ENCODE measurements around the gene OR10H2.

OR10H2 gene

GRCh38 chr19:15683411-15683810 lies 44.4 kb upstream of the OR10H2 start:
- Histone ChIP-seq H4K20me1 (ENCODE audit: insufficient read depth, low read length) (no peaks in the 10 kb centered on the region), H3K79me2 (ENCODE audit: insufficient read depth, low read length) (no peaks in the 10 kb centered on the region), H3K4me3 (ENCODE audit: low read depth in 1 of 2, low read length in 2 of 2) (no peak overlapping the region), H3K4me1 (ENCODE audit: insufficient read depth, low read length) (no peaks in the 10 kb centered on the region), H3K4me2 (ENCODE audit: insufficient read depth, low read length) (no peak overlapping the region), H3K9ac (ENCODE audit: low read depth, low read length) (no peak overlapping the region), H2AFZ (ENCODE audit: low read depth, low read length) (no peak overlapping the region), H3K36me3 (ENCODE audit: insufficient read depth, low read length) (no peaks in the 10 kb centered on the region), H3K27ac (ENCODE audit: low read length) (no peak overlapping the region), H3K27me3 (ENCODE audit: insufficient read depth, low read length, poor library complexity) (no peaks in the 10 kb centered on the region), H3K9me3 (ENCODE audit: insufficient read depth, low read length, severe bottlenecking) (no peaks in the 10 kb centered on the region)
- ATAC-seq (ENCODE audit: insufficient read depth, low read depth) (no peak), DNase-seq (no peak)
- no peak for TF ChIP-seq CTCF (IDR thresholded peaks at IDR 0.05; ENCODE audit: borderline replicate concordance, extremely low read depth, low read length, poor library complexity, severe bottlenecking)

- no peak overlapping the region for H3K4me3 ChIP-seq (ENCODE audit: low read depth in 1 of 2, low read length in 2 of 2)
- no peak overlapping the region for H3K4me2 ChIP-seq (ENCODE audit: insufficient read depth, low read length)
- H3K79me2 ChIP-seq (ENCODE audit: insufficient read depth, low read length), result no peaks in the 10 kb centered on the region
- no peak for ATAC-seq (ENCODE audit: insufficient read depth, low read depth)
- no peak for TF ChIP-seq EZH2 (IDR thresholded peaks at IDR 0.05; ENCODE audit: borderline replicate concordance, low read depth, low read length, severe bottlenecking)
- TF ChIP-seq CTCF (IDR thresholded peaks at IDR 0.05; ENCODE audit: borderline replicate concordance, extremely low read depth, low read length, poor library complexity, severe bottlenecking), result no peak
- H3K9ac ChIP-seq (ENCODE audit: low read depth, low read length), result no peak overlapping the region
- no peak overlapping the region for H3K27ac ChIP-seq (ENCODE audit: low read length)
- H3K27me3 ChIP-seq (ENCODE audit: insufficient read depth, low read length, poor library complexity), result no peaks in the 10 kb centered on the region
- no peak overlapping the region for H2AFZ ChIP-seq (ENCODE audit: low read depth, low read length)
- H3K4me1 ChIP-seq (ENCODE audit: insufficient read depth, low read length), result no peaks in the 10 kb centered on the region
- H3K9me3 ChIP-seq (ENCODE audit: insufficient read depth, low read length, severe bottlenecking), result no peaks in the 10 kb centered on the region
- DNase-seq, result peak; percentile 53
- no peaks in the 10 kb centered on the region for H4K20me1 ChIP-seq (ENCODE audit: insufficient read depth, low read length)
- no peaks in the 10 kb centered on the region for H3K36me3 ChIP-seq (ENCODE audit: insufficient read depth, low read length)
Measured at GRCh38 chr19:15684828-15685227, 43.0 kb upstream of the OR10H2 start.

- Histone ChIP-seq H3K9ac (ENCODE audit: low read depth, low read length) (no peak overlapping the region), H3K4me1 (ENCODE audit: insufficient read depth, low read length) (no peaks in the 10 kb centered on the region), H4K20me1 (ENCODE audit: insufficient read depth, low read length) (no peaks in the 10 kb centered on the region), H3K79me2 (ENCODE audit: insufficient read depth, low read length) (no peaks in the 10 kb centered on the region), H3K4me3 (ENCODE audit: low read depth in 1 of 2, low read length in 2 of 2) (no peak overlapping the region), H3K27ac (ENCODE audit: low read length) (no peak overlapping the region), H2AFZ (ENCODE audit: low read depth, low read length) (no peak overlapping the region), H3K27me3 (ENCODE audit: insufficient read depth, low read length, poor library complexity) (no peaks in the 10 kb centered on the region), H3K36me3 (ENCODE audit: insufficient read depth, low read length) (no peaks in the 10 kb centered on the region), H3K9me3 (ENCODE audit: insufficient read depth, low read length, severe bottlenecking) (no peaks in the 10 kb centered on the region), H3K4me2 (ENCODE audit: insufficient read depth, low read length) (no peak overlapping the region)
- ATAC-seq (ENCODE audit: insufficient read depth, low read depth) (no peak), DNase-seq (no peak)
- TF ChIP-seq EZH2 (IDR thresholded peaks at IDR 0.05; ENCODE audit: borderline replicate concordance, low read depth, low read length, severe bottlenecking) (no peak), CTCF (IDR thresholded peaks at IDR 0.05; ENCODE audit: borderline replicate concordance, extremely low read depth, low read length, poor library complexity, severe bottlenecking) (no peak)
Measured at GRCh38 chr19:15696654-15697194, 31.1 kb upstream of the OR10H2 start.
